ENCODE results near the gene ZMYND8.
"Not testable (repeated sequence)": the region's sequence is repeated elsewhere in the genome, so short reads cannot be mapped to it uniquely, and the experiment has no call there.

ZMYND8 gene

GRCh38 chr20:47204008-47204849 is 152.3 kb downstream of the ZMYND8 start:
- no peak for DNase-seq (ENCODE audit: low read depth)

- DNase-seq (ENCODE audit: low read depth) = no peak
These were observed 153.5 kb downstream of the ZMYND8 start for GRCh38 chr20:47202733-47203667.

GRCh38 chr20:47201074-47201730 is 155.3 kb downstream of the ZMYND8 start:
- DNase-seq (ENCODE audit: low read depth) = no peak

GRCh38 chr20:47198996-47199552 is 157.4 kb downstream of the ZMYND8 start:
- DNase-seq (ENCODE audit: low read depth) = no peak

- DNase-seq (ENCODE audit: low read depth) = peak; percentile 56
These were observed 158.2 kb downstream of the ZMYND8 start for GRCh38 chr20:47198254-47198671.

GRCh38 chr20:47196091-47197081 is 160.1 kb downstream of the ZMYND8 start:
- peak; percentile 79 for DNase-seq (ENCODE audit: low read depth)

GRCh38 chr20:47195573-47195972 is 160.9 kb downstream of the ZMYND8 start:
- no peak for DNase-seq (ENCODE audit: low read depth)

- DNase-seq (ENCODE audit: low read depth) = no peak
These were observed 164.5 kb downstream of the ZMYND8 start for GRCh38 chr20:47191956-47192355.

GRCh38 chr20:47191074-47191673 is 165.3 kb downstream of the ZMYND8 start:
- DNase-seq (ENCODE audit: low read depth) = no peak

- no peak for DNase-seq (ENCODE audit: low read depth)
These were observed 167.4 kb downstream of the ZMYND8 start for GRCh38 chr20:47189060-47189459.

- DNase-seq (ENCODE audit: low read depth) = no peak
These were observed 168.0 kb downstream of the ZMYND8 start for GRCh38 chr20:47188540-47188939.

- no peak for DNase-seq (ENCODE audit: low read depth)
These were observed 168.9 kb downstream of the ZMYND8 start for GRCh38 chr20:47187450-47188195.

- no peak for DNase-seq (ENCODE audit: low read depth)
These were observed 173.1 kb downstream of the ZMYND8 start for GRCh38 chr20:47183367-47183766.

- DNase-seq (ENCODE audit: low read depth) = no peak
These were observed 175.2 kb downstream of the ZMYND8 start for GRCh38 chr20:47181056-47181862.

- no peak for DNase-seq (ENCODE audit: low read depth)
These were observed 177.2 kb downstream of the ZMYND8 start for GRCh38 chr20:47179267-47179666.

- no peak for DNase-seq (ENCODE audit: low read depth)
These were observed 177.6 kb downstream of the ZMYND8 start for GRCh38 chr20:47178851-47179250.

- DNase-seq (ENCODE audit: low read depth) = no peak
These were observed 178.2 kb downstream of the ZMYND8 start for GRCh38 chr20:47178277-47178676.

GRCh38 chr20:47176217-47176616 is 180.3 kb downstream of the ZMYND8 start:
- not testable (repeated sequence) for DNase-seq (ENCODE audit: low read depth)

GRCh38 chr20:47175493-47175892 is 181.0 kb downstream of the ZMYND8 start:
- DNase-seq (ENCODE audit: low read depth) = no peak
